B cell (primary cell): ENCODE measurements around the gene DTD1.

Source experiments
- EZH2 ChIP-seq: IDR thresholded peaks from 2 replicates; pipeline ENCODE4 v1.6.1; 2012; ENCODE audit warnings: borderline replicate concordance, low read depth, mild to moderate bottlenecking, moderate library complexity, low read length; ENCODE audit not compliant: insufficient read depth, poor library complexity, severe bottlenecking
- TF ChIP-seq, protein P1 (sequence below): fragments of 200-600 bp; IDR thresholded peaks from one replicate; pipeline ENCODE4 v1.8.0; 2022; ENCODE audit warnings: antibody characterized with exemption, mild to moderate bottlenecking

DNA sequence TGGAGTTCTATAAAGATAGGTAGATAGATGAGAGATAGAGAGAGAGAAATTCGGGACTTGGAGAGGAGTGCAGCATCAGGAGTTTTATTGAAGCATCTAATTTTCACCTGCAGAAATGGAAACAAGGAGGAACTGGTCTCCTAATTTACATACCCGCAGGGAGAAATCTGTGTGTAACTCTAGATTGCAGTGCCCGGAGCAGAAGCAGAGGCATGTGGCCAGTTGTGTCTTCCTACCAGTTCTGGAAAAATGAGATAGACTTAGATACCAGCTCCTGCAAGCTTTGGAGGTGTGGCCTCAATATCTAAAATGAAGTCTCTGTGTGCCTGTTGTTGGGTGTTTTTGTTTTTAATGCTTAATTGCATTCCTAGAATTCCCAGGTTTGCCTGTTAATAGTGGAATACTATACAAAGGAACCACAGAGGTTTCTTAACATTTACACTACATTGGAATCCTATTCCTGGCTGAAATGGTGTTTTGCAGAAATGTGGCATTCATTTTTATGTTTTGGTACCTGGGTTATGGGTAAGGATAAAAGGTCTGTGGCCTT is 57.4 kb downstream of the DTD1 start:
- TF ChIP-seq EZH2: no peak
- TF ChIP-seq, protein P1, sequence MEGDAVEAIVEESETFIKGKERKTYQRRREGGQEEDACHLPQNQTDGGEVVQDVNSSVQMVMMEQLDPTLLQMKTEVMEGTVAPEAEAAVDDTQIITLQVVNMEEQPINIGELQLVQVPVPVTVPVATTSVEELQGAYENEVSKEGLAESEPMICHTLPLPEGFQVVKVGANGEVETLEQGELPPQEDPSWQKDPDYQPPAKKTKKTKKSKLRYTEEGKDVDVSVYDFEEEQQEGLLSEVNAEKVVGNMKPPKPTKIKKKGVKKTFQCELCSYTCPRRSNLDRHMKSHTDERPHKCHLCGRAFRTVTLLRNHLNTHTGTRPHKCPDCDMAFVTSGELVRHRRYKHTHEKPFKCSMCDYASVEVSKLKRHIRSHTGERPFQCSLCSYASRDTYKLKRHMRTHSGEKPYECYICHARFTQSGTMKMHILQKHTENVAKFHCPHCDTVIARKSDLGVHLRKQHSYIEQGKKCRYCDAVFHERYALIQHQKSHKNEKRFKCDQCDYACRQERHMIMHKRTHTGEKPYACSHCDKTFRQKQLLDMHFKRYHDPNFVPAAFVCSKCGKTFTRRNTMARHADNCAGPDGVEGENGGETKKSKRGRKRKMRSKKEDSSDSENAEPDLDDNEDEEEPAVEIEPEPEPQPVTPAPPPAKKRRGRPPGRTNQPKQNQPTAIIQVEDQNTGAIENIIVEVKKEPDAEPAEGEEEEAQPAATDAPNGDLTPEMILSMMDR: no peak
